DOHH2 (cell line): ENCODE results near the gene LAMA4.

ENCODE experiments used
- EZH2phosphoT487 ChIP-seq: fragments of 200-600 bp; sonication (generic); IDR thresholded peaks from 2 replicates; pipeline ENCODE4 v1.6.1; 2017; ENCODE audit warnings: borderline replicate concordance, mild to moderate bottlenecking, antibody characterized with exemption, low read length, moderate library complexity, mixed read lengths
- TF ChIP-seq, protein P1 (sequence below): fragments of 200-600 bp; sonication (generic); IDR thresholded peaks from one replicate; pipeline ENCODE4 v1.5.1; 2014; ENCODE audit warnings: antibody characterized with exemption, mild to moderate bottlenecking, low read depth, low read length; ENCODE audit not compliant: poor library complexity, severe bottlenecking

DNA sequence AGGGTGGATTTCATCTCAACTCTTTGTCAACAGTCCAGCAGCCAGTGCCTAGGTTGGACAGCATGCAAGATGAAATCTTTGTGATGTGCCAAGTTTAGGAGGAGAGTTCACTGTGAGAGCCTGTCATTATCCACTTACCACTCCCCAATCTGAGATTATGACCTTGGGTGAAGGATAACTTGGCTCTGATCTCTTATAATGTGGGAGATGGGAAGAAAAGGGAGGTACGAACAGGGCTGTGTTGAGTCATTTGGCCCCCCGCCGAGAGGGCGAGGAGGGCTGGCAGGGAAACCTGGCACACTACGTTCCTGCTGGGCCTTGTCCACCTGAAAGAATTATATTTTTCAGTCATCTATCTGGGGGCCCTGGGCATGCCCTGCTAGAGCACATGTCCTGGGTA lies 35.8 kb downstream of the LAMA4 start:
- TF ChIP-seq, protein P1, sequence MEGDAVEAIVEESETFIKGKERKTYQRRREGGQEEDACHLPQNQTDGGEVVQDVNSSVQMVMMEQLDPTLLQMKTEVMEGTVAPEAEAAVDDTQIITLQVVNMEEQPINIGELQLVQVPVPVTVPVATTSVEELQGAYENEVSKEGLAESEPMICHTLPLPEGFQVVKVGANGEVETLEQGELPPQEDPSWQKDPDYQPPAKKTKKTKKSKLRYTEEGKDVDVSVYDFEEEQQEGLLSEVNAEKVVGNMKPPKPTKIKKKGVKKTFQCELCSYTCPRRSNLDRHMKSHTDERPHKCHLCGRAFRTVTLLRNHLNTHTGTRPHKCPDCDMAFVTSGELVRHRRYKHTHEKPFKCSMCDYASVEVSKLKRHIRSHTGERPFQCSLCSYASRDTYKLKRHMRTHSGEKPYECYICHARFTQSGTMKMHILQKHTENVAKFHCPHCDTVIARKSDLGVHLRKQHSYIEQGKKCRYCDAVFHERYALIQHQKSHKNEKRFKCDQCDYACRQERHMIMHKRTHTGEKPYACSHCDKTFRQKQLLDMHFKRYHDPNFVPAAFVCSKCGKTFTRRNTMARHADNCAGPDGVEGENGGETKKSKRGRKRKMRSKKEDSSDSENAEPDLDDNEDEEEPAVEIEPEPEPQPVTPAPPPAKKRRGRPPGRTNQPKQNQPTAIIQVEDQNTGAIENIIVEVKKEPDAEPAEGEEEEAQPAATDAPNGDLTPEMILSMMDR = no peak
- no peak for TF ChIP-seq EZH2phosphoT487
